ENCODE data around the gene HM13.

- TF ChIP-seq, protein P1, sequence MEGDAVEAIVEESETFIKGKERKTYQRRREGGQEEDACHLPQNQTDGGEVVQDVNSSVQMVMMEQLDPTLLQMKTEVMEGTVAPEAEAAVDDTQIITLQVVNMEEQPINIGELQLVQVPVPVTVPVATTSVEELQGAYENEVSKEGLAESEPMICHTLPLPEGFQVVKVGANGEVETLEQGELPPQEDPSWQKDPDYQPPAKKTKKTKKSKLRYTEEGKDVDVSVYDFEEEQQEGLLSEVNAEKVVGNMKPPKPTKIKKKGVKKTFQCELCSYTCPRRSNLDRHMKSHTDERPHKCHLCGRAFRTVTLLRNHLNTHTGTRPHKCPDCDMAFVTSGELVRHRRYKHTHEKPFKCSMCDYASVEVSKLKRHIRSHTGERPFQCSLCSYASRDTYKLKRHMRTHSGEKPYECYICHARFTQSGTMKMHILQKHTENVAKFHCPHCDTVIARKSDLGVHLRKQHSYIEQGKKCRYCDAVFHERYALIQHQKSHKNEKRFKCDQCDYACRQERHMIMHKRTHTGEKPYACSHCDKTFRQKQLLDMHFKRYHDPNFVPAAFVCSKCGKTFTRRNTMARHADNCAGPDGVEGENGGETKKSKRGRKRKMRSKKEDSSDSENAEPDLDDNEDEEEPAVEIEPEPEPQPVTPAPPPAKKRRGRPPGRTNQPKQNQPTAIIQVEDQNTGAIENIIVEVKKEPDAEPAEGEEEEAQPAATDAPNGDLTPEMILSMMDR (conservative IDR thresholded peaks at IDR 0.05), result no peak
- TF ChIP-seq ZFX (IDR thresholded peaks at IDR 0.05), result no peak
Measured at GRCh38 chr20:31570021-31570463, 55.8 kb downstream of the HM13 start.
